Thymus (tissue), 2 donors: ENCODE data around the gene DOCK1. TPM values are rescaled to one million over a fixed set of nuclear protein-coding genes. Genes with fewer than 3 reads are reported as not detected.

Experiments used
- polyA plus RNA-seq: library from polyadenylated mRNA; stranded (reverse); fragments of 200-250 nt; gene quantifications from one replicate; pipeline ENCODE4 v1.2.3, GENCODE V29; 2013
- total RNA-seq: library from RNA; stranded (reverse); fragments of 120-200 nt; gene quantifications from one replicate; pipeline ENCODE4 v1.2.4, GENCODE V29; 2013
- donor health status: healthy.

The DOCK1 gene
- total and polyA plus RNA-seq, 2 donors = 10.2 to 11.7 TPM

Other genes with a start within 250 kb of the DOCK1 start
- 0.38 TPM for gene C10orf90, start 234.7 kb upstream of the DOCK1 start, total RNA-seq
- gene C10orf90, start 234.7 kb upstream of the DOCK1 start, polyA plus RNA-seq = 0.27 TPM